Mesothelial cell of epicardium (in vitro differentiated cells): ENCODE data around the gene ACP2. TPM values are rescaled to one million over a fixed set of nuclear protein-coding genes. Genes with fewer than 3 reads are reported as not detected.

Source experiments
- DNase-seq, 2 experiments: peaks; one replicate each; pipeline ENCODE4 v3.0.0; 2021; ENCODE audit warnings: low spot score in 2 of 2; ENCODE audit not compliant: unreplicated experiment in 2 of 2
- H3K27ac Mint-ChIP-seq: 2 replicates; pipeline ENCODE4 v1.8.0; 2021; ENCODE audit warnings: mixed read lengths
- H3K27me3 Mint-ChIP-seq: 2 replicates; pipeline ENCODE4 v1.8.0; 2021; ENCODE audit warnings: low read depth, mixed read lengths
- H3K36me3 Mint-ChIP-seq: 2 replicates; pipeline ENCODE4 v1.8.0; 2021; ENCODE audit warnings: mixed read lengths
- H3K4me1 Mint-ChIP-seq: 2 replicates; pipeline ENCODE4 v1.8.0; 2021; ENCODE audit warnings: mixed read lengths
- H3K4me3 Mint-ChIP-seq: 2 replicates; pipeline ENCODE4 v1.8.0; 2021; ENCODE audit warnings: mild to moderate bottlenecking, moderate library complexity, mixed read lengths
- H3K9me3 Mint-ChIP-seq: 2 replicates; pipeline ENCODE4 v1.8.0; 2021; ENCODE audit warnings: mixed read lengths
- total RNA-seq: library from RNA; stranded (reverse); gene quantifications from 3 replicates; pipeline ENCODE4 v1.2.1, GENCODE V29; 2021
- TF ChIP-seq, protein P1 (sequence below): fragments of 200-600 bp; sonication (generic); IDR thresholded peaks from one replicate; pipeline ENCODE4 v1.5.0; 2021; ENCODE audit warnings: antibody characterized with exemption; ENCODE audit not compliant: unreplicated experiment

Gene ACP2
- total RNA-seq, 1 donor from 2014 or later: 38.1 TPM

DNA sequence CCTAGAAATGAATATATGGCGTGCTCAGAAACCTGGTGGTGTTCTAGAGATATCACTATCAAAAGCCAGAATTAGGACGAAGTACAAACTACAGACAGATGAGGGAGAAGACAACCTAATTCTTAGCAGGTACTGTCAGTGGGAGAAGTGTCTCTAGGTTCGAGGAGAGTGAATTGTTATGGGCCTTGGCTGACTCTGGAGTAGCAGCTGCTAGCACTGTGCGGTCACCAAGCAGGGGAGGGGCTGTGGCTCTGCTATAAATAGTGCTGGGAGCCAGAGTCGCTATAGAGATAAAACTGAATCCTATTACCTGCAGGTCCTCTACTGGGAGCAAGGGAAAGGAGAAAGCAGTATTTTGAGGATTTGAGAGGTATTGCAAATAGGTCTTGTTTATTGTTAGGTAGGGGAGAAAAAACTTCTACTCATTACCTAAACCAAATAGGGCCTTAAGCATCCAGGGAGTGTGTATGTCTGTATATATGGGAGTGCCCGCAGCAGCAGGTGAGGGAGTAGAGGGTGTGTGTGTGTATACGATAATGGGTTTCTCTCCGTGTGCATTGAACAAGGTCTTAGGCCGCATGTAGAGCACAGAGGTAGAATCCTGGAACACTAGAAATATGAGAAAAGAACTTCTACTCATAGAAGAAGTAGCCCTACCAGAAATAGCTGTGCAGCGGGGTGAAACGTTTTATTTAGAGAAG lies 23.5 kb upstream of the ACP2 start:
- TF ChIP-seq, protein P1, sequence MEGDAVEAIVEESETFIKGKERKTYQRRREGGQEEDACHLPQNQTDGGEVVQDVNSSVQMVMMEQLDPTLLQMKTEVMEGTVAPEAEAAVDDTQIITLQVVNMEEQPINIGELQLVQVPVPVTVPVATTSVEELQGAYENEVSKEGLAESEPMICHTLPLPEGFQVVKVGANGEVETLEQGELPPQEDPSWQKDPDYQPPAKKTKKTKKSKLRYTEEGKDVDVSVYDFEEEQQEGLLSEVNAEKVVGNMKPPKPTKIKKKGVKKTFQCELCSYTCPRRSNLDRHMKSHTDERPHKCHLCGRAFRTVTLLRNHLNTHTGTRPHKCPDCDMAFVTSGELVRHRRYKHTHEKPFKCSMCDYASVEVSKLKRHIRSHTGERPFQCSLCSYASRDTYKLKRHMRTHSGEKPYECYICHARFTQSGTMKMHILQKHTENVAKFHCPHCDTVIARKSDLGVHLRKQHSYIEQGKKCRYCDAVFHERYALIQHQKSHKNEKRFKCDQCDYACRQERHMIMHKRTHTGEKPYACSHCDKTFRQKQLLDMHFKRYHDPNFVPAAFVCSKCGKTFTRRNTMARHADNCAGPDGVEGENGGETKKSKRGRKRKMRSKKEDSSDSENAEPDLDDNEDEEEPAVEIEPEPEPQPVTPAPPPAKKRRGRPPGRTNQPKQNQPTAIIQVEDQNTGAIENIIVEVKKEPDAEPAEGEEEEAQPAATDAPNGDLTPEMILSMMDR: no peak
- H3K4me1 Mint-ChIP-seq: peaks cover 33% of the 10 kb centered on the region
- no peak overlapping the region for H3K27ac Mint-ChIP-seq
- DNase-seq: no peak
- H3K36me3 Mint-ChIP-seq: peaks cover 20% of the 10 kb centered on the region
- H3K9me3 Mint-ChIP-seq: no peaks in the 10 kb centered on the region
- H3K4me3 Mint-ChIP-seq: peak overlapping the region; percentile 70
- no peaks in the 10 kb centered on the region for H3K27me3 Mint-ChIP-seq

DNA sequence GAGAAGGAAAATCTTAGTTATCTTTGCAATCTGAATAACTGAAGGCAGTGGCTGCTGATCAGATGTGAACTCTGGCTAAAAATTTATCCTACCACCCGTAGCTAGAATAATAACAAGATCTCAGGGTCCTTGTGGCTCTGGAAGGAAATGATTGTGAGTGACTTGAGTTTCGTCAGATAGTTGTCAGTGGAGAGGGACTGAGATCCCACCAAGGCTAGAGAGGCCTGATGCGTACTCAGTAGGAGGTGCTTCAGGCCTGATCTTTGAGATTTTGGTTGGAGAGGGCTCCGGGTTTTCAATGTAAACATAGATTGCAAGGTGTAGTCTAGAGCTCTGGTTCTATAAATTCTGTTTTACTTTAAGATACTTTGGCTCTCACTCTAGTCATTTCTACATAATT lies 22.7 kb upstream of the ACP2 start:
- peak overlapping the region; percentile 19 for H3K27ac Mint-ChIP-seq

DNA sequence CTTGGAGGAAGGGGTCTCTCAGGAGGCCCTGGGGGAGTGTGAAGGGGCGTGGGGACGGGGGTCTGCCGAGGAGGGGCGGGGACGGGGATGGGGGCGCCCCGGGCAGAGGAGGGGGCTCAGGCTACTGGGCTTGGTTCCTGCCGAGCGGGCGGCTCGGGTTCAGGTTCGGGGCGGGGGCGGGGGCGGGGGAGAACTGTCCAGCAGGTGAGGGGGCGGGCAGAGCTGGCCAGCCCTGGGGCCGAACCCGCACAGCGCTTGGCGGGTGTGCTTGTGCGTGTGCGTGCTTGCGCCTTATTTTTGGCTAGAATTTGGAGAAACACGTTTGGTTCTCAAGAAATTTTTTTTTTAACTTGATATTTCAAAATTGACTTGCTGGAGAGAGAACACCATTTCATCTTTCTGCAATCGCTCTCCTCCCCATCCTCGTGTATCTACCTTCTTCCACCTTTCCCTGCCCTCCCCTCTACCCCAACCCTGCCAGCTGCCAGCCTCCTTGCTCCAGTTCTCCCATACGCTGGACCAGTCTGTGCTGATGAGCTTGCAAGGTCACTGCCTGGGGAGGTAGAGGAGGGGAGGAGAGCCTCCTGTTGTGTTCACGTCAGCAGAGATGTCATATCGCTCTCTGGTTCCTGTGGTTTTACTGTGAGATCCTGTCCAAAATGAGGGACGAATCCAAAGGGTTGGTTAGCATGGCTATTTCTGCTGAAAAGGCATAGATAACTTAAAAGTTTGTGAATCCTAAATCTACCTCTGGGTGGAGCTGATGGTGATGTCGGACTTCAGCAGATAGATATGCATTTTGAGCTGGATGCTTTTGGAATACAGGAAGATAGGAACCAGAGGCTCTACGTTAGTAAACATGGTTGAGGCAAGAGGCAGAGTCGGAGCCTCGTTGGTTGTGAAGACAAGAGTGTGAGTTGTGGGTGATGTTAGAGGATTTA lies 22.0 kb upstream of the ACP2 start:
- no peak for DNase-seq
- Mint-ChIP-seq H3K36me3 (peaks cover 7% of the 10 kb centered on the region), H3K27me3 (no peaks in the 10 kb centered on the region), H3K9me3 (no peaks in the 10 kb centered on the region), H3K4me3 (peak overlapping the region; percentile 70), H3K27ac (peak overlapping the region; percentile 19), H3K4me1 (peaks cover 33% of the 10 kb centered on the region)
- TF ChIP-seq, protein P1: no peak

More for the DNA sequence above, 22.7 kb upstream of the ACP2 start:
- Mint-ChIP-seq H3K4me3 (peak overlapping the region; percentile 70), H3K4me1 (peaks cover 33% of the 10 kb centered on the region), H3K9me3 (no peaks in the 10 kb centered on the region), H3K27me3 (no peaks in the 10 kb centered on the region), H3K36me3 (peaks cover 14% of the 10 kb centered on the region)
- DNase-seq: no peak
- TF ChIP-seq, protein P1: no peak

DNA sequence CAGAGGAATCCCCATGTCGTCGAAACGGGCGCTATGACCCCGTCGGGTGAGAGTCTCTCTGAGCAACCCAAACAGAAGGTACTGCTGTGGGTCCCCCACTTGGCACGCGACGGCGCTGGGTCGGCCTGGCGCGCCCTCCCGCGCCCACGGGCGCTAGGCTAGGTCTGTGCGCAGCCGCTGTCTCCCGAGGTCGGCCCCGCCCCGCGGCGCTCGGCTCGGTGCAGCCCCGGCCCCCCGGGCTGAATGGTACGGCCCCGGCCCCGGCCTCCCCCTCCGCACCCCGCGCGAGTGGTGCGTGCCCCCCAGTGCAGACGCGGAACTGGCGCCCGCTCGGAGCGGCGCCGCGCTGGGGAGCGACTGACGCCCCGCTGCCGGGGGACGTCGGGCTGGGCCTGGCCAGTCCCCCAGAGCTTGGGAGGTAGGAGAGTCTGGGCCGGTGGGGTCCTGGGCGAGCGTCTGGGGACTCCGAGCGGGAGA lies 21.3 kb upstream of the ACP2 start, which contains the start of gene MADD:
TSS of gene MADD (plus strand) at position 305 of the 477 bp plus-strand sequence.
- Mint-ChIP-seq H3K27me3 (no peaks in the 10 kb centered on the region), H3K36me3 (peaks cover 6% of the 10 kb centered on the region), H3K27ac (peak within 1 kb of the TSS; percentile 100), H3K9me3 (no peaks in the 10 kb centered on the region), H3K4me1 (peaks cover 33% of the 10 kb centered on the region), H3K4me3 (peak within 1 kb of the TSS; percentile 94)
- TF ChIP-seq, protein P1: no peak
- DNase-seq: peak; percentile 71 to 86

DNA sequence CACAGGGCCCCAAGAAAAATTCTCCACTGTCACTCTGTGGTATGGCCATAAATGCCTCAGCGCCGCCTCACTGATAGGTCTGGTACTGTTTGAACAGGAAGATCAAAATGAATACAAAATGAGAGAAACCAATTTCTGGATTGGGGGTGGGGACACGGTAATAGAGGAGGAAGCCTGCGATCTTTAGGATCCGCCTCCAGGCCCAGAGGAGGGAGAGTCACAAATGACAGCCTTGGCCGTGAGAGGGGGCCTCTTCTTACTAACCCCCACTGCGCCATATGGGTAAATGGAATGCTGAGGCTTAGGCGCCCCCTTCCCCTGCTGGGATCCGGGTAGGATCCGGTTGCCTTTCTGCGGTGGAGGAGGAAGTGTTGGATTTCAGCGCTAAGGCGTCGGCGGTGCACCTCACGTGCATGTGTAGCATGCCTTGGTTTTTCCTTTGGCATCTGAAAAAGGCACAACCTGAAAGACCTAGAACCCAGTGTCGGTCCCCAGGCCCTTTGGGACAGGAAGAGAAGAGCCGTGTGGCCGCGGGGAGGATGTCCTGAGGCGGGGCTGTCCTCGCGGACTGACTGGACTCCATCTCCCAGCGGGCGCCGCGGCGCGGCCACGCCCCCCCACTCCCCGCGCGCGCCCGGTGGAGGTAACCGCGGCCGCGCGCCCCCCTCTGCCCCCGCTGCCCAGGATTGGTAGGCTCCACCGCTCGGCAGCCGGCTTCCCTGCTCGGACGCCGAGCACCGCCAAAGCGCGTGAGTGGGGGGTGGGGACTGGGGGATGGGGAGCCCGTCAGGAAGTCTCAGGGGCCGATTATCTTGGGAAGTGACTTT lies 20.6 kb upstream of the ACP2 start:
- Mint-ChIP-seq H3K36me3 (peaks cover under 1% of the 10 kb centered on the region), H3K27me3 (no peaks in the 10 kb centered on the region), H3K4me3 (peak overlapping the region; percentile 94), H3K4me1 (peaks cover 33% of the 10 kb centered on the region), H3K27ac (peak overlapping the region; percentile 100), H3K9me3 (no peaks in the 10 kb centered on the region)
- TF ChIP-seq, protein P1: no peak
- peak; percentile 83 to 87 for DNase-seq
